Measurements from ENCODE around the gene PTH1R.

Gene PTH1R

DNA sequence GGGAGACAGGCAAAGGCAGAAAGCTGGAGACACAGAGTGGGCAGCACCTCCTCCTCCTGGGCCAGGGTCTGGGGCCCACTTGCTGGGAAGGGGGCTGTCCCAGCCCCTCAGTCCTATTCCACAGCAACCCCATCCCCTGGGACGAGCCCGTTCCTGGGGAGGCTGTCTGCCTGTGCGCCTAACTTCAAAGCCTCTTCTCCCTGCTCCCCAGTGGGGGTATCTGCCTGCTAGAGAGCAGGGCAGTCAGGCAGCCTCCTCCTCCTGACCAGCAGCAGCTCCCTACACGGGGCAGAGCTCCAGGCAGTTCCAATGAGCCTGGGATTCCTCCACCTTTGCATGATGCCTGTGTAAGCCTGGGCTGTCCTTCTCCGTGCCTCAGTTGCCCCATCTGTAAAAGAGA lies 6.9 kb downstream of the PTH1R start:
- DNase-seq, result no peak

DNA sequence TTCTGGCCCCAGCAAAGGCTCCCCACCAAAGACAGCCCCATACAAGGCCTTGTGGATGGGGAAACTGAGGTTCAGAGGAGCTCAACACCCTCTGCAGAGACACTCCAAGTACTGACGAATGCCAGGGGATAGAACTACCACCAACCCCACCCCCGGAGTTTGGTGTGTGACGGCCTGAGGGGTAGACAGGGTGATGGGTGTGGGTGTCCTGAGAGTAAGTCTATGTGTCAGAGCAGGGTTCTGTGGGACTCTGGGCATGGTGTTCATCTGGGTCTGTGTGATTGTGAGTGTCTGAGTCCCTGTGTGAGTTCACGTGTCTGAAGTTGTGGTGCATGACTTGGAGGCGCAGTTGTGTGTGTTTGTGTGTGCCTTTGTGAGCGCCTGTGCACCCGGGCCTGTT lies 7.4 kb downstream of the PTH1R start:
- DNase-seq, result no peak

DNA sequence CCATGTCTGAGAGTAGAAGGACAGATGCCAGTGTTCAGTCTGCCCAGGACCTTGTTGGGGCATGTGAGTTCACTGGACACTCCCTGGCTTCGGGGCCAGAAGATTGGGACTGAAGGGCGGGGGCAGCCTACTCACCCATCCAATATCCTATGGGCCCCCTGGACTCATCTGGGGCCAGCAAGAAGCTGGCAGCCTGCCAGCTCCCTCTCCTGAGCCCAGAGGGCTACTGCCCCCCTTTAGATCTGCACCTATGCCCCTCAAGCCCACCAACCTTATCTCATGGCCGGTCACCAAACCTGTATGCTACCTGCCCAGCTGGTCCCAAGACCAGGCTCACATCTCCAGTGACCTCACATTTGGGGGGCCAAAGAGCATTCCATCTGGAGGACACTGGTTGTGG lies 8.1 kb downstream of the PTH1R start:
- no peak for DNase-seq

DNA sequence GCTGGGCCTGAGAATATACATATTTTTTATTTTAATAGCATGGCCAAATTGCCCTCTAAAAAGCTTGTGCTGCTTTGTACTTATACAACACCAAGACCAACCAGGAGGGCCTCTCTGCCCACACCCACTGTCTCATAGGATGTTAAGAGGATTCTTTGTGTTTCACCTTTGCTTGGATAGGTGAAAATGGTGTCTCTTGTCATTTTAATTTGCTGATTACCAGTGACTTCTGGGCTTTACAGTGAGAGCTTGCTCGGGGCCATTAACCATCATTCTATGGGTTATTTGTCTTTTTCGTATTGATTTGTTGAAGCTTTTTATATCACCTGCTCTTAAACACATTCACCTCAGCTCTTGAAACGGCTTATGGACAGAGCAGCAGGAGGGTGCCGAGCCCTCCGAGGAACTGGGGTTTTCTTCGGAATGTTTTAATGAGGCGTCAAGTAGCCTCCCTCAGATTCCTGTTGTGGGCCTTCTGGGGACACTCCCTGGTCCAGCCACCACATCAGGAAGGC lies 10.5 kb downstream of the PTH1R start:
- no peak for DNase-seq

DNA sequence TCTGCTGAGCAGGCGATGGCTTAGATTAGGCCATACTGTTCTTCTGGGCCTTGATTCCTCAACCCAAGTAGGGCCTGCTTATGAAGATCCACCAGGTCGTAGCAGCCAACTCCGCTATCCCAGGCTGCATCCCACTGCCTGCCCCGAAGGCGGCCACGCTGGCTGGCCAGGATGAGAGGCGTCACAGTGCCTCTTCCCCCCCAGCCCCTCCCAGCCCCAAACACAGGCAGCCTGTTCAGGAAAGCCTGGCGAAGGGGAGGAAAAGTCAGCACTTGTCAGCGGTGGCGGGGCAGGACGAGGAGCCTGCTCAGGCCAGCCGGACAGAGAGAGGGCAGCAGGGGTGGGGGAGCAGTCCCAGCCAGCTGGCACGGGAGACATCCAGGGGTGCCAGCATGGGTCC lies 11.2 kb downstream of the PTH1R start:
- DNase-seq, result no peak

DNA sequence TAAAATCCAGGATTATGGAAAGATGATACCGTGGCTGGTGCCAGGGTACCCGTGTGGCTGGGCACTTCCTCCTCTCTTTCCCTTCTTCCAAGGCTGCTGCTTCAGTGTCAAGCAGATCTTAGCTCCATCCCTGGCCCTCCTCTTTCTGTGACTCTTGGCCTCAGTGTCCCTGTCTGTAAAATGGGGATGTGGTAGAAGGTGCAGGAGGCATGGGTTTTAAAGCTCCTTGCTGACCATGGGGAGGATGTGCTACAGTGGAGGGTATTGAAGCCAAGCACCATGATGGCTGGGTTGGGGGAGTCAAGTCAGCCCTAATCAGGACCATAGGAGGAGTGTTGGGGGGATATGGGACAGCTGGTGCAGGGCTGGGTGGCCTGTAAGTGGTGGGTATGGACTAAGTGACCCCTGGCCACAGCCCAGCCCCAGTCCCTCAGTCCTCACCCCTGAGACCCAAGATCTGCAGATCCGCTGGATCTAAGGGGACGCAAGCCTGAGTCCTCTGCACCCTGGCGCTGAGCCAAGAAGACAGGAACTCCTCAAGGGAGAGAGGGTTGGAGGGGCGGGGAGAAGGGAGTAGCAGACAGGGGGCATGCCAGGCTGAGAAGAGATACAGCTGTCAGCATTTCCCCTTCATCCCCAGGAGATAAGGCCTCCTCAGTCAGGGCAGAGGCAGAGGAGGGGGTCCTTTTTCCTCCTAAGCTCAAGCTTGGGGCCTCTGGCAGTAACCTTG lies 12.0 kb downstream of the PTH1R start:
- no peak for DNase-seq

DNA sequence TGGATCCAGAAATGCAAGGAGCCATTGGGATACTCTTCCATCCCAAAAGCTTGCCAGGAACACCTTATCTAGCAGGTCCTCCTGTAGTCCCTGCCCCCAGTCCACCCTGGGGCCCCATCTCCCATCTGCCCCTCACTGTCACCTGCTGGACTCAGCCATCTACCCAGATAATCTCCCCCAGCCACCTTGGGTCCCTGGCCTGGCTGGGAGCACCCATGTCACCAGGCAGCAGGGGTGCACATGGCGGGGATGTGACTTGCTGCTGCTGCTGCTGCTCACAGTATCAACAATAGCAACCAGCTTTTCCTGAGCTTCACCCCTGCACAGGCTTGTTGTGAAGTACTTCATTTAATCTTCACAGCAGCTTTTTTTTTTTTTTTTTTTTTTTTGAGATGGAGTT lies 12.6 kb downstream of the PTH1R start:
- DNase-seq, result no peak

DNA sequence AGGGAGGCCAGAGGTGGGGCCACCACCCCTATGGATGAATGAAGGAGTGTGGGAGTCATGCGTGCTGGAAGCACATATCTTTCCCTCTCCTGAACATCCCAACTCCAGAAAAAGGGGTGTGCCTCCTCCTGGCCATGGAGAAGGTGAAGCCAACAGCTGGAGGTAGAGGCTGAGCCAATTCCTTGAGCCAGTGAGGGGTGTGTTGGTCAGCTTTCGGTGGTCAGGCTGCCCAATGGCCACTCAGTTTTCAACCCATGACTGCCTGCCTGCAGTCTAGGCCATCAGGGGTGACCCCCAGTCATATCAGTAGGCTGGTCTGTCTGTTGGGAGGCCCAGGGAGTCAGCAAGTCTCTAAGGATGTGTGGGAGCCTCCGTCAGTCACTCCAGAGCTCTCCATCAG lies 13.6 kb downstream of the PTH1R start:
- DNase-seq, result no peak

DNA sequence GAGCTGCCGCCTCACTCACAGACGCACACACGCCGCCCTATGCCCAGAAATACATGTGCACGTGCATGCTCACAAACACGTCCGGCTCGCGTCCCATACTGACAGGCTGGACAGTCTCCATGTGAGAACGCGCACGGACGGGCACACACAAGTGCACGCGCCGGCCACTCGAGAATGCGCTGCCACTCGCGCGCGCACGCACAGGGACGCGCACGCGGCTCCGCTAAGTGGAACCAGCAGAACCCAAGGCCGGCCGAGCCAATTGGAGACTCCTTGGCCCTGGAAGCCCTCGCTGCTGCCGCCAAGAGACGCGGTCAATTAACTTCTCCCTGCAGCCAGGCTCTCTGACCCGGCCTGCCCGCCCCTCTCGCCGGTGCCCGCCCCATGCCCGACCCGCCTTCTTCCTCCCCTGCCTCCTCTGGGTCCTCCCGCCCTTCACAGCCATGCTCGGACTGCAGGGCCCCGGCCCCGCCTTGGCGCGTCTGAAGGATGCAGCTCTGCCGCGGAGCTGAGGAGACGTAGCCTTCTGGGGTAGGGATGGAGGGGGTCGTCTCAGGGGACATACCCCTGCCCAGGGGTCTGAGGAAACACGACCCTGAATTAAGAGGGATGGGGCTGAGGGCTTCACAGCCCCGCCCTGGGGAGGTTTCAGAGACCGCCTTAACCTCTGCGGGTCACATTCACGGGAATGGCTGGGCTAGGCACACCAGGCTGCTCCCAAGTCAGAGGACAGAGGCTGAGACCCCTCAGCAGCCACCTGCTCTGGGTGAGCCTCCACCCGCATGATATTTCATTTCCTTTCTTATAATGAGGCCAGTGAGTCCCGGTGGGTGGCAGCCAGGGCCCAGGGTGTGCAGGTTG lies 15.0 kb downstream of the PTH1R start:
- no peak for DNase-seq

DNA sequence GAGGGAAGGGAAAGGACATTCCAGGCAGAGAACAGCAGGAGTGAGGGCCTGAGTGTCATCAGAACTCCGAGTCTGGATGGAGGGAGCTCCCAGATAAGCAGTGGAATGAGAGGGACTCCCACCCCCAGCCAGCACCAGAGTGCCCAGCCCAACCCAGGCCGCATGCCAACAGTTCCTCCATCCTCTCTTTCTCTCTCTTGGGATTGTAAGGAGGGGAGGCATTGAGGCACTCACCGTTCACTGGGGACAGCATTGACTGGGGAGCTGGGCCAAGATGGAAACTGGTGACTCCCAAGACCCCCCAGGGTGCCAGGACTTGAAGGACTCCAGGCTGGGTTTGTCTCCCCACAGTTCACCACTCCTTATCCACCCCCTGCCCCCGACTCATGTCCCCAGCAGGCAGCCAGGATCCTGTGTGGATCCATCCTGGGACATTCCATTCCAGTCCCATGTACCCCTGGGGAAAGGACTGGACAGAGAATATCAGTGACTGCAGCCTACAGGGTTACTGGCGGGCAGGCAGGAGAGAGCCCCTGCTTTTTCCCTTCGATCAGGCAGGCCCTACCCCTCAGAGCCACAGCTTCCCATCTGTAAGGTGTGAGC lies 15.7 kb downstream of the PTH1R start:
- DNase-seq, result no peak

DNA sequence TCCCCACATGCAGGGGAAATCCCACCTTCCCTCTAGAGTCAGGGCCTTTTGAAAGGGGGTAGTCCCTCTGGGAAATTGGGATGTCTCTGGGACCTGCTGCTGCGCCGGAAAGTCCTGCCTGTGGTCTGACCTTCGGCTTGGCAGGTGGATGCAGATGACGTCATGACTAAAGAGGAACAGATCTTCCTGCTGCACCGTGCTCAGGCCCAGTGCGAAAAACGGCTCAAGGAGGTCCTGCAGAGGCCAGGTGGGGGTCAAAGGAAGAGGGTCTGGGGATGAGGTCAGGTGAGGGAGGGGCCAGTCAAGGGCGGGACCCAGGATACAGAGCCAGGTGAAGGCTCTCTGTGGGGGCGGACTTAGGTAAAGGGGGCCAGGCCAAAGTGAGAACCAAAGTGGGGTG lies 16.2 kb downstream of the PTH1R start:
- DNase-seq, result no peak

DNA sequence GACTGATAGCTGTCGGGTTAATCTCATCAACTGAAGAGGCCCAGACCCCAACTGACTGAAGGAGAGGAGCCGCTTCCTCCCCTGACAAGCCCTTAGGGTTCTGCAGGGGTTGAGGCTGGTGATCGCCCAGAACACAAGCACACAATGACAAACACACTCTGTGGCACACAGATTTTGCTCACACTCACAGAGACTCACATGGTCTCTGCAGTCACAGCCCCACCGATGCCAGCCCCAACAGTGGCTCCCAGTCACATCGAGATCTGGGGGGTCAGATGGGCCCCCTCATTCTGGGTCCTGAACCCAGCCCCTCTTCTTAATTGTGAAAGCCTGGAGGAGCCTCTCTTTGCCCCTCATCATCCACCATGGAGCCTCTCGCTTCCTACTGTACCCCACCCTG lies 16.7 kb downstream of the PTH1R start:
- no peak for DNase-seq

DNA sequence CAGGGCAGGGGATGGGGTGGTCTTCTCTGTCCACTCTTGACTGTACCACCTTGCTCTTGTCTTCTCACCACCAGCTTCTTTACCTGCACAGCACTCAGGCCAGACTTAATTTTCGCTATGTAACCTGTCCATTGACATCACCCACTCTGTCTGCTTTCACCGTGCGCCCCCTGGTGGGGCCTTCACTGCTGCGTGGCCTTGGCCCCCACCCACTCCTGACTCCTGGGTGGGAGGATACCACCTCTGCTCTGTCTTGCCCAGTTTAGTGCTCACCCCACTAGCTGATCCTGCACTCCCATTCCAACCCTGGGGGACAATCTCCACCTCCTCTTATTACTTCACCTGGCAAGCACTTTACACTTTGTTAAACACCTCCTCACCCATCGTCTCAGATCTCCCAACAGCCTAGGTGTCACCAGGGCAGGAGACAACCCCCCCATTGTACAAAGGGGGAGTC lies 17.7 kb downstream of the PTH1R start:
- DNase-seq, result peak; percentile 92

DNA sequence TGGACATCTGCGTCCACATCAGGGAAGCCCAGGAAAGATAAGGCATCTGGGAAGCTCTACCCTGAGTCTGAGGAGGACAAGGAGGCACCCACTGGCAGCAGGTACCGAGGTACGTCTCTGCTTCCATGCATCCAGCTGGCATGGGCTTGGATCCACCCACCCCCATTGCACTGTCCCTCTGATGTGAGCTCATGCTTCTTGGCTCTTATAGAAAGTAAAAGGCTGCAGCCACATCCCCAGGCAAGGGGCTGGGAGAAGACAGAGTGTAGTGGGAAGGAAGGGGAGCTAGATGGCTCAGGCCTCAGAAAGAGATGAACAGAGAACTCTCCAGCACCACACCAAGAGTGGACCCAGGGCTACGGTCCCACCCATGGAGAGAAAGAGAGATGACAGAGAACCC lies 18.2 kb downstream of the PTH1R start:
- no peak for DNase-seq

DNA sequence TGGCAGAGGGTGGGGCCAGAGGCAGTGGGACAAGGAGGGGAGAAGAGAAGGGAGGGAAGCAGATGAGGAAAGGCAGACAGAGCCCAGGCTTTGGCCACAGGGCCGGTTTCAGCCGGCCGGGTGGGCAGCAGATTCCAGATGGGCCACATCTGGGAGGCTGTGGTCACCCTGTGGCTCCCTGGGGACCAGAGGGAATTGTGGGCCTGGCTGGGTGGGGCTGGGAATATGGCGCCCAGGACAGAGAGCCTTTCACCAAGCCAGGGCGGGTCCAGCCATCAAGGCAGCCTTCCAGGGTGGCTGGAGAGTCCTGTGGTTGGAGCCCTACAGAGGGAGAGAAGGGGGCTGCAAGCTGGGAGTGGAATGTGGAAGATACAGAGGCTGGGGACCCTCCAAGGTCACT lies 18.9 kb downstream of the PTH1R start:
- no peak for DNase-seq

DNA sequence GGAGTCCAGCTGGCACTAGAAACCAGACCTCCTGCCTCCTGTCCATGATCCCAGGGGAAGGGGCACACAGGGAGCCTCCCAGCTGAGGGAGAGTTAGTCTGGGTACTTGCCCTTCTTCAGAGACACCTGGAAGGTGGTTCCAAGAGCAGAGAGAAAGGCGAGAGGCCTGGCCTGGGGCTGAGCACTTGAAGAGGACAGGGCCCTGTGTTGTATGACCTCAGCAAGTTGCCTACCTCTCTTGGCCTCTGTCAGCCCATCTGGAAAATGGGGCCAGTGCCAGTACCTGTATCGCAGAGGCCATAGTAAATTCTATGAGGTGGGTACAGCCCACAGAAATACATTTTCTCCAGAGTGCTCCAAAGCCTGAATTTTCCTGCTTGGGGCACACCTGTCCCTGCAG lies 19.5 kb downstream of the PTH1R start:
- no peak for DNase-seq

DNA sequence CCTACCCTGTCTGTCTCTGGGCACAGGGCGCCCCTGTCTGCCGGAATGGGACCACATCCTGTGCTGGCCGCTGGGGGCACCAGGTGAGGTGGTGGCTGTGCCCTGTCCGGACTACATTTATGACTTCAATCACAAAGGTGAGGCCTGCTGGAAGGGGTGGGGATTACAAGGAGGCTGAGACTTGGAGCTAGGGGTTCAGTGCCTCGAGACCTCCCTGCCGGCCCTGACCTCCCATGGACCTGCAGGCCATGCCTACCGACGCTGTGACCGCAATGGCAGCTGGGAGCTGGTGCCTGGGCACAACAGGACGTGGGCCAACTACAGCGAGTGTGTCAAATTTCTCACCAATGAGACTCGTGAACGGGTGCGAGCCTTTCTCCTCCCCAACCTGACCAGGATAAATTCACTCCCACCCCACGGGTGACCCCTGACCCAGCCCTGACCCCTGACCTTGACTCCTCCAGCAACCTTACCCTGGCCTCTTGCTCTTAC lies 20.4 kb downstream of the PTH1R start:
- DNase-seq, result no peak

DNA sequence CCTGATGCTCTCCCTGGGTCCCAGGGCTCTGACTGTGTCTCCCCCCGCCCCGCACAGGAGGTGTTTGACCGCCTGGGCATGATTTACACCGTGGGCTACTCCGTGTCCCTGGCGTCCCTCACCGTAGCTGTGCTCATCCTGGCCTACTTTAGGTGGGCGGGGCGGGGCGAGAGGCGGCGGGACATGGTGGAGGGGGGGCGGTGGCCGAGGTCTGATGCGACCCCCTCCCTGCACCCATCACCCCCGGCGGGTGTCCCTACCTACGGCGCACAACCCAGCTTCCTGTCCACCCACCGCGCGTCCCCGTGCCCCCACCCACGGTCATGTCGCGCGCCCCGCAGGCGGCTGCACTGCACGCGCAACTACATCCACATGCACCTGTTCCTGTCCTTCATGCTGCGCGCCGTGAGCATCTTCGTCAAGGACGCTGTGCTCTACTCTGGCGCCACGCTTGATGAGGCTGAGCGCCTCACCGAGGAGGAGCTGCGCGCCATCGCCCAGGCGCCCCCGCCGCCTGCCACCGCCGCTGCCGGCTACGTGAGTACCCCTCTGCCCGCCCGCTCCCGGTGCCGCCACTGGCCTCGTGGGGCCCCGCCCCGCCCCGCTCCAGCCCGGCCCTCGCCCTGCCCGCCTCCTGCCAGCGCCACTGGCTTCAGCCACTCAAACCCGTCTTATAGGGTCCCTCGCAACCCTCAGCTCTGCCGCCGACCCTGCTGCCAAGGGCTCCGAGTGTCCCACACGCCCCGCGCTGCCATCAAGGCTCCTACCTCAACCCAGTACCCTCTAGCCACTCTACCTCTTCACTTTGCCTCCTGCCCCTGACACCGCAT lies 21.0 kb downstream of the PTH1R start:
- DNase-seq, result no peak

DNA sequence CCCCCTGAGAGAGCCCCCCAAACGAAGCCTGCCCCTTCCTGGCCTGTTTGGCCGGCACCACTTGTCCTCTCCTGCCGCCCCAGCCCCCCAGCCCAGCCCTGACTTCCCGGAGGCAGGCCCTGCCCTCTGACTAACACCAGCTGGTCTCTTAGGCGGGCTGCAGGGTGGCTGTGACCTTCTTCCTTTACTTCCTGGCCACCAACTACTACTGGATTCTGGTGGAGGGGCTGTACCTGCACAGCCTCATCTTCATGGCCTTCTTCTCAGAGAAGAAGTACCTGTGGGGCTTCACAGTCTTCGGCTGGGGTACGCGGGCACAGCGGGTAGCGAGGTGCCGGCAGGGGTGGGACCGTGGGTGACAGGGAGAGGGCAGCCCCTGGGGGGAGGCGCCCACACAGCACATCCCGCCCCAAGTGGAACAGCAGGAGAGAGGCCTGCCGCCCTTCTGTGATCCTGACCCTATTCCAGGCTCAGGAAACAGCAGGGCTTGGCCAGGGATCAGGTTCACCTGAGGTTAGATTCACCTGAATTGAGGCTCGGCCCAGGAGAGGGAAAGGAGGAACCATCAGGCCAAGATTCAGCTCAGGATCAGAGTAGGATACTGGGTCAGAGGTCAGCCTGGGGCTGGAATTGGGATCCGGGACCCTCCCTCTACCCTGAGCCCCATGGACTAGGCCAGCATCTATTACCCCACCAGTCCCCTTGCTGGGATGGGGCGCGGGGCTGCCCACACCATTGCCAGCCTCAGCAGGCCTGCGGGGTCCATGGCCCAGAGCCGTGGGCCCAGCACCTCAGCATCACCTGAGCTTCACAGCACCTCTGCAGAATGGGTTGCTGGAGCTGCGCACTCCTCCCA lies 21.9 kb downstream of the PTH1R start:
- no peak for DNase-seq

DNA sequence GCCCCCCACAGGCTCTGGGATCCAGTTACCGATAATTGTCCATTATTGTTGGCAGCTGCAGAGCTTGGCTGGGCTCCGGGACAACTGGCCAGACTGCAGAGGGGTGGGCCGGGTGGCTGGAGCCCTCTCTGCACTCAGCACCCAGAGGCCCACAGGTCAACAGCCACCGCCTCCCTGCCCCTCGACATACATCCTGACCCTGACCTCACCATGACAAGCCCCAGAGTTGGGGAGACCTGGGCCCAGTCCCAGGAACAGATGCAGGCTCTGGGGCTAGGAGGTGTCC lies 22.4 kb downstream of the PTH1R start:
- DNase-seq, result no peak

DNA sequence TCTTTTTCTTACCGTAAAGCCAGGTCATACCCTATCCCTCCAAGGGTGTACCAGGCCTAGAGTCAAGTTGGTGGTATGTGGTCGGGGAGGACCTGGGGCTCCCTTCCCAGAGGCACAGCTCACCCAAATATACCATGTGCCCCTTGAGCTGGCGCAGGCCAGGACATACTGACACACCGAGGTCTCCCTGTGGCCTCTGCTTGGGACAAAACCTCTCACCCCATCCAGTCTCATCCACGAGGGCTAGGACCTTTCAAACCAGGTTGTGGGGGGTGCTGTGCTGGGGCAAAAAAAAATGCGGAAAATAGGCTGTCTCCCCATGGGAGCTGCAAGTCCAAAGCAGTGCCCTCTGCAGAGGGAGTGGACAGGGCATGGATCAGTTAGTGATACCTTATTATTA lies 22.8 kb downstream of the PTH1R start:
- no peak for DNase-seq

DNA sequence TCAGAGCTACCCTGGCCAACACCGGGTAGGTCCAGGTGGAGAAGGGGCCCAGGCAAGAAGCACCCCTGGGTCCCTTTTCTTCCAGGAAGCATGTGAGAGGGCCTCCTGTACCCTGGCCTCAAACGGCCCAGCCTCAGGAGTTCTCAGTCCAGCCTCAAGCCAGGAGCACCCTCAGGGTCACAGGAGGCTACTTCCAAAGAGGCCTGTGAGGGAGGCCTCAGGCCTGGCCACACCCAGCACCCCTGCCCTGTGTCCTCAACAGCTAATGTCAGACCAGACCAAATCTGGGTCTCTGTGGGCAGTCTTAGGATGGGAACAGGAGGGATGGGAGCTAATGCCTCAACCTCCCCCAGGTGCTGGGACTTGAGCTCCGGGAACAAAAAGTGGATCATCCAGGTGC lies 23.5 kb downstream of the PTH1R start:
- DNase-seq, result no peak

Measured in activated effector memory CD4-positive, alpha-beta T cell treated with anti-CD3 and anti-CD28 coated beads, Interleukin-2, amount 50 U/mL, for 16 hours (primary cell).